ENCODE results near the gene MRPS12. TPM values are rescaled to one million over a fixed set of nuclear protein-coding genes. Genes with fewer than 3 reads are reported as not detected.

MRPS12 gene
- total RNA-seq, 1 experiment from 2014 or later = 81.3 TPM

GRCh38 chr19:38945562-38946228 is 15.0 kb downstream of the MRPS12 start:
- H2AK5ac ChIP-seq (ENCODE audit: insufficient read length, low read length) = no peak overlapping the region
- H2BK120ac ChIP-seq (ENCODE audit: low read depth, low read length, poor library complexity, severe bottlenecking) = no peak overlapping the region
- H2BK20ac ChIP-seq (ENCODE audit: low read depth, low read length, poor library complexity, severe bottlenecking) = no peak overlapping the region
- no peak overlapping the region for H3K9ac ChIP-seq (ENCODE audit: extremely low read depth, insufficient read length, low read length)
- no peaks in the 10 kb centered on the region for H3K79me1 ChIP-seq (ENCODE audit: insufficient read depth, low read depth, low read length, poor library complexity, severe bottlenecking)
- H4K91ac ChIP-seq (ENCODE audit: insufficient read length, low read depth, low read length) = no peak overlapping the region
- H2BK15ac ChIP-seq (ENCODE audit: low read depth, low read length) = no peak overlapping the region
- Mint-ChIP-seq H3K36me3 (ENCODE audit: insufficient read depth in 1 of 3, low read depth in 3 of 3) (peaks cover 13 to 34% (median 34%) of the 10 kb centered on the region in 3 experiments), H3K27ac (no peak overlapping the region), H3K9me3 (no peaks in the 10 kb centered on the region; a peak in 1 of 5 replicates), H3K4me1 (peaks cover 6% of the 10 kb centered on the region in 2 experiments; a peak in 3 of 4 replicates), H3K4me3 (no peak overlapping the region), H3K27me3 (ENCODE audit: low read depth) (peaks cover 18% of the 10 kb centered on the region)
- no peak overlapping the region for H4K8ac ChIP-seq (replicated peaks; ENCODE audit: insufficient read length, low read depth, low read length)
- H2BK5ac ChIP-seq (ENCODE audit: insufficient read length, low read length) = no peak overlapping the region
- H2AFZ ChIP-seq (ENCODE audit: low read length) = no peak overlapping the region
- H3K23me2 ChIP-seq (ENCODE audit: insufficient read length, low read depth, low read length, poor library complexity, severe bottlenecking) = no peaks in the 10 kb centered on the region
- H3K4ac ChIP-seq (ENCODE audit: low read depth, low read length) = no peak overlapping the region
- no peak overlapping the region for H3K18ac ChIP-seq (ENCODE audit: insufficient read length, low read depth, low read length)
- H2BK12ac ChIP-seq (ENCODE audit: insufficient read length, low read depth, low read length) = no peak overlapping the region
- H3K79me2 ChIP-seq (ENCODE audit: insufficient read depth, low read length) = no peaks in the 10 kb centered on the region
- H3K14ac ChIP-seq (ENCODE audit: insufficient read depth, low read length) = no peak overlapping the region
- no peaks in the 10 kb centered on the region for H4K20me1 ChIP-seq (ENCODE audit: control insufficient read depth, insufficient read depth, insufficient read length)
- H3K27ac ChIP-seq (ENCODE audit: insufficient read length, low read depth, low read length) = no peak overlapping the region
- no peaks in the 10 kb centered on the region for H3K27me3 ChIP-seq (ENCODE audit: insufficient read depth, low read length)
- no peaks in the 10 kb centered on the region for H3K4me1 ChIP-seq (ENCODE audit: insufficient read depth, low read length)
- H3T11ph ChIP-seq (ENCODE audit: low read length) = no peak overlapping the region
- H3K23ac ChIP-seq (ENCODE audit: insufficient read length, low read depth, low read length) = no peak overlapping the region
- no CpG with 5 or more reads among the region's 3 CpGs for WGBS (ENCODE audit: extremely low coverage, insufficient read length, low lambda C conversion rate)
- TF ChIP-seq CTCF (conservative IDR thresholded peaks at IDR 0.05) = no peak
- peak; percentile 42 for DNase-seq
- H3K56ac ChIP-seq (ENCODE audit: insufficient read length, low read depth, low read length) = no peak overlapping the region
- H4K5ac ChIP-seq (ENCODE audit: insufficient read length, low read depth, low read length) = no peak overlapping the region
- no peak overlapping the region for H3K4me2 ChIP-seq (ENCODE audit: insufficient read depth, insufficient read length, low read length)
- H3K9me3 ChIP-seq (ENCODE audit: control insufficient read depth, low read depth, low read length) = no peaks in the 10 kb centered on the region

All from H9 (cell line).